ENCODE results near the gene JAM3.

GRCh38 chr11:134041791-134042696 lies 26.8 kb upstream of the JAM3 start:
- no peak for TF ChIP-seq ZNF8 (CRISPR knock-in tag; IDR thresholded peaks at IDR 0.05)
- TF ChIP-seq CREB5 (CRISPR knock-in tag; IDR thresholded peaks at IDR 0.05; ENCODE audit: low read depth), result no peak
- no peak for TF ChIP-seq POU6F1 (CRISPR knock-in tag; IDR thresholded peaks at IDR 0.05; ENCODE audit: borderline replicate concordance, low read depth)
- TF ChIP-seq SNAI2 (CRISPR knock-in tag; IDR thresholded peaks at IDR 0.05), result no peak
- TF ChIP-seq ZC3H10 (CRISPR knock-in tag; IDR thresholded peaks at IDR 0.05), result no peak
- TF ChIP-seq ARNTL (CRISPR knock-in tag; IDR thresholded peaks at IDR 0.05; ENCODE audit: borderline replicate concordance, low read depth), result no peak
